Hepatocyte (in vitro differentiated cells): ENCODE results near the gene HSPB7. TPM values are rescaled to one million over a fixed set of nuclear protein-coding genes. Genes with fewer than 3 reads are reported as not detected.

Experiments
- DNase-seq: peaks from one replicate; pipeline ENCODE4 v3.0.0-alpha.2; 2016; ENCODE audit warnings: low spot score
- H2AFZ ChIP-seq: fragments of 200-600 bp; sonication (generic); 2 replicates; pipeline ENCODE4 v1.6.0; 2016; ENCODE audit warnings: antibody characterized with exemption, mild to moderate bottlenecking
- H3K27ac ChIP-seq: fragments of 200-600 bp; sonication (generic); 2 replicates; pipeline ENCODE4 v1.5.1; 2016; ENCODE audit warnings: mild to moderate bottlenecking
- H3K27me3 ChIP-seq: fragments of 200-600 bp; sonication (generic); 2 replicates; pipeline ENCODE4 v1.6.1; 2016
- H3K36me3 ChIP-seq: fragments of 200-600 bp; sonication (generic); replicated peaks from 2 replicates; pipeline ENCODE4 v1.5.1; 2016; ENCODE audit warnings: low read depth; ENCODE audit not compliant: insufficient read depth
- H3K4me1 ChIP-seq: fragments of 200-600 bp; sonication (generic); 2 replicates; pipeline ENCODE4 v1.5.1; 2016; ENCODE audit warnings: mild to moderate bottlenecking, moderate library complexity; ENCODE audit not compliant: insufficient read depth
- H3K4me2 ChIP-seq: fragments of 200-600 bp; sonication (generic); 2 replicates; pipeline ENCODE4 v1.6.0; 2016
- H3K4me3 ChIP-seq: fragments of 200-600 bp; sonication (generic); 2 replicates; pipeline ENCODE4 v1.5.1; 2016; ENCODE audit warnings: mild to moderate bottlenecking
- H3K79me2 ChIP-seq: fragments of 200-600 bp; sonication (generic); 2 replicates; pipeline ENCODE4 v1.6.0; 2017; ENCODE audit warnings: mild to moderate bottlenecking
- H3K9me2 ChIP-seq: fragments of 200-600 bp; sonication (generic); replicated peaks from 2 replicates; pipeline ENCODE4 v1.6.0; 2017; ENCODE audit warnings: mild to moderate bottlenecking; ENCODE audit not compliant: insufficient read depth
- H3K9me3 ChIP-seq: fragments of 200-600 bp; sonication (generic); 2 replicates; pipeline ENCODE4 v1.5.1; 2016; ENCODE audit warnings: low read depth, mild to moderate bottlenecking
- H4K20me1 ChIP-seq: fragments of 200-600 bp; sonication (generic); 2 replicates; pipeline ENCODE4 v1.6.0; 2016; ENCODE audit warnings: mild to moderate bottlenecking; ENCODE audit not compliant: insufficient read depth, poor library complexity, severe bottlenecking
- EZH2 ChIP-seq: fragments of 200-600 bp; sonication (generic); IDR thresholded peaks from 2 replicates; pipeline ENCODE4 v1.6.1; 2016; ENCODE audit warnings: antibody characterized with exemption, mild to moderate bottlenecking, borderline replicate concordance
- EZH2phosphoT487 ChIP-seq: fragments of 200-600 bp; sonication (generic); IDR thresholded peaks from one replicate; pipeline ENCODE4 v1.6.1; 2018; ENCODE audit warnings: antibody characterized with exemption, mild to moderate bottlenecking, low read depth, moderate library complexity; ENCODE audit not compliant: unreplicated experiment, severe bottlenecking
- WGBS: methylation state at CpG from one replicate; pipeline ENCODE4 v1.1.6; 2016; ENCODE audit warnings: low lambda C conversion rate; ENCODE audit errors: missing lambda C conversion rate; 5-methylcytosine and 5-hydroxymethylcytosine counted together
- polyA plus RNA-seq: library from polyadenylated mRNA; unstranded; fragments of >200 nt; fragmentation: Nextera tagmentation; extraction: Ambion mirVana; gene quantifications from 2 replicates; pipeline ENCODE4 v1.2.1, GENCODE V29; 2016
- total RNA-seq: library from RNA; depleted of rRNA; stranded (reverse); fragments of >200 nt; gene quantifications from 2 replicates; pipeline ENCODE4 v1.2.3, GENCODE V29; 2014
- TF ChIP-seq, protein P1 (sequence below): fragments of 200-600 bp; sonication (generic); IDR thresholded peaks from 2 replicates; pipeline ENCODE4 v1.5.1; 2016; ENCODE audit warnings: antibody characterized with exemption, mild to moderate bottlenecking; ENCODE audit not compliant: poor library complexity

The HSPB7 gene
- total and polyA plus RNA-seq, 2 experiments from 2014 or later, result 17.4 to 59.4 TPM

GRCh38 chr1:15970911-15971310, 46.9 kb downstream of the HSPB7 start:
- DNase-seq, result no peak
- Histone ChIP-seq H3K4me2 (no peak overlapping the region), H3K27me3 (no peaks in the 10 kb centered on the region), H3K9me3 (no peaks in the 10 kb centered on the region), H4K20me1 (peaks cover 13% of the 10 kb centered on the region), H3K9me2 (no peaks in the 10 kb centered on the region), H3K36me3 (no peaks in the 10 kb centered on the region), H2AFZ (no peak overlapping the region), H3K4me3 (no peak overlapping the region), H3K27ac (no peak overlapping the region), H3K79me2 (peaks cover 96% of the 10 kb centered on the region), H3K4me1 (peaks cover 16% of the 10 kb centered on the region)
- no peak for TF ChIP-seq EZH2phosphoT487
- TF ChIP-seq, protein P1, sequence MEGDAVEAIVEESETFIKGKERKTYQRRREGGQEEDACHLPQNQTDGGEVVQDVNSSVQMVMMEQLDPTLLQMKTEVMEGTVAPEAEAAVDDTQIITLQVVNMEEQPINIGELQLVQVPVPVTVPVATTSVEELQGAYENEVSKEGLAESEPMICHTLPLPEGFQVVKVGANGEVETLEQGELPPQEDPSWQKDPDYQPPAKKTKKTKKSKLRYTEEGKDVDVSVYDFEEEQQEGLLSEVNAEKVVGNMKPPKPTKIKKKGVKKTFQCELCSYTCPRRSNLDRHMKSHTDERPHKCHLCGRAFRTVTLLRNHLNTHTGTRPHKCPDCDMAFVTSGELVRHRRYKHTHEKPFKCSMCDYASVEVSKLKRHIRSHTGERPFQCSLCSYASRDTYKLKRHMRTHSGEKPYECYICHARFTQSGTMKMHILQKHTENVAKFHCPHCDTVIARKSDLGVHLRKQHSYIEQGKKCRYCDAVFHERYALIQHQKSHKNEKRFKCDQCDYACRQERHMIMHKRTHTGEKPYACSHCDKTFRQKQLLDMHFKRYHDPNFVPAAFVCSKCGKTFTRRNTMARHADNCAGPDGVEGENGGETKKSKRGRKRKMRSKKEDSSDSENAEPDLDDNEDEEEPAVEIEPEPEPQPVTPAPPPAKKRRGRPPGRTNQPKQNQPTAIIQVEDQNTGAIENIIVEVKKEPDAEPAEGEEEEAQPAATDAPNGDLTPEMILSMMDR, result no peak

- Histone ChIP-seq H3K4me2 (no peak overlapping the region), H3K79me2 (peaks cover 97% of the 10 kb centered on the region), H3K9me3 (no peaks in the 10 kb centered on the region), H3K9me2 (no peaks in the 10 kb centered on the region), H3K4me1 (peaks cover 9% of the 10 kb centered on the region), H4K20me1 (peaks cover 13% of the 10 kb centered on the region), H2AFZ (no peak overlapping the region), H3K4me3 (no peak overlapping the region), H3K27ac (no peak overlapping the region), H3K27me3 (no peaks in the 10 kb centered on the region), H3K36me3 (no peaks in the 10 kb centered on the region)
- DNase-seq, result no peak
- 99% methylated on average over 10 of the region's 13 CpGs for WGBS
- TF ChIP-seq, protein P1, result no peak
- TF ChIP-seq EZH2 (no peak), EZH2phosphoT487 (no peak)
Observed at GRCh38 chr1:15969321-15969880, 48.4 kb downstream of the HSPB7 start.

GRCh38 chr1:15968172-15968571, 49.7 kb downstream of the HSPB7 start:
- TF ChIP-seq, protein P1, result no peak
- TF ChIP-seq EZH2, result no peak
- no peak for TF ChIP-seq EZH2phosphoT487
- Histone ChIP-seq H3K9me3 (no peaks in the 10 kb centered on the region), H3K4me3 (no peak overlapping the region), H3K9me2 (no peaks in the 10 kb centered on the region), H3K36me3 (no peaks in the 10 kb centered on the region), H4K20me1 (peaks cover 13% of the 10 kb centered on the region), H3K4me2 (no peak overlapping the region), H3K4me1 (peaks cover 8% of the 10 kb centered on the region), H3K27me3 (no peaks in the 10 kb centered on the region), H2AFZ (no peak overlapping the region), H3K27ac (no peak overlapping the region), H3K79me2 (peaks cover 96% of the 10 kb centered on the region)
- no peak for DNase-seq
- over 99% methylated on average over 5 of the region's 5 CpGs for WGBS

DNA sequence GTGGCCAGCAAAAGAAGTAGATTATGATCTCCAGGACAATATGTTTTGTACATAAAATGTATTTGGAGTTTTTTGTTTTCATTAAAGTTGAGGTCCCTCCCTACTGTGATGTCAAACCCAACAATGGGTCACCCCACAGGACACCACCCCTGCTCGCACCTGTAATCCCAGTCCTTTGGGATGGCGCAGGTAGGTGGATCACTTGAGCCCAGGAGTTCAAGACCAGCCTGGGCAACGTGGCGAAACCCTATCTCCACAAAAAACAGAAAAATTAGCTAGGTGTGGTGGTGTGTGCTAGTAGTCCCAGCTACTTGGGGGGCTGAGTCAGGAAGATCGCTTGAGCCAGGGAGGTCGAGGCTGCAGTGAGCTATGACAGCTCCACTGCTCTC, 50.9 kb downstream of the HSPB7 start:
- Histone ChIP-seq H3K27me3 (no peaks in the 10 kb centered on the region), H3K9me3 (no peaks in the 10 kb centered on the region), H3K4me3 (no peak overlapping the region), H3K79me2 (peaks cover 96% of the 10 kb centered on the region), H4K20me1 (peaks cover 13% of the 10 kb centered on the region), H3K4me2 (no peak overlapping the region), H3K36me3 (no peaks in the 10 kb centered on the region), H3K4me1 (peaks cover 8% of the 10 kb centered on the region), H3K27ac (no peak overlapping the region), H3K9me2 (no peaks in the 10 kb centered on the region), H2AFZ (no peak overlapping the region)
- TF ChIP-seq EZH2 (no peak), EZH2phosphoT487 (no peak)
- TF ChIP-seq, protein P1, result no peak
- WGBS, result 95% methylated on average over 6 of the region's 6 CpGs
- DNase-seq, result no peak
